MCF 10A (cell line): ENCODE results near the gene AVEN. TPM values are rescaled to one million over a fixed set of nuclear protein-coding genes. Genes with fewer than 3 reads are reported as not detected.
"Not testable (repeated sequence)": the region's sequence is repeated elsewhere in the genome, so short reads cannot be mapped to it uniquely, and the experiment has no call there.

ENCODE experiments used
- BruUV-seq: library from RNA; stranded (reverse); fragments of 400-500 nt; replicated peaks from 2 replicates; lab custom pipeline; 2021; lab: Mats Ljungman, UMichigan
- CTCF ChIA-PET: fragments of 300-600 bp; sonication (Branson Sonifier 250); formaldehyde crosslinking; extraction: SDS; loops from one replicate; lab custom pipeline; 2021; ENCODE audit warnings: antibody characterized with exemption, inconsistent platforms; lab: Yijun Ruan, JAX
- POLR2A ChIA-PET: fragments of 300-600, 350-650 bp; sonication (Branson Sonifier 250); formaldehyde crosslinking; extraction: SDS; loops from one replicate; lab custom pipeline; 2020; ENCODE audit warnings: antibody characterized with exemption, inconsistent platforms; lab: Yijun Ruan, JAX
- DNase-seq: peaks from one replicate; pipeline ENCODE4 v3.0.0-alpha.2; 2018; ENCODE audit not compliant: unreplicated experiment
- H3K27ac Mint-ChIP-seq: one replicate; pipeline ENCODE4 v1.8.0; 2022; ENCODE audit warnings: mild to moderate bottlenecking, low read depth, mixed read lengths; ENCODE audit not compliant: unreplicated experiment
- H3K27me3 Mint-ChIP-seq: one replicate; pipeline ENCODE4 v1.8.0; 2022; ENCODE audit warnings: mixed read lengths; ENCODE audit not compliant: insufficient read depth, unreplicated experiment
- H3K36me3 Mint-ChIP-seq: one replicate; pipeline ENCODE4 v1.8.0; 2022; ENCODE audit warnings: mild to moderate bottlenecking, moderate library complexity, mixed read lengths; ENCODE audit not compliant: insufficient read depth, unreplicated experiment
- H3K4me1 Mint-ChIP-seq: one replicate; pipeline ENCODE4 v1.8.0; 2022; ENCODE audit warnings: mixed read lengths; ENCODE audit not compliant: insufficient read depth, unreplicated experiment
- H3K4me3 Mint-ChIP-seq: one replicate; pipeline ENCODE4 v1.8.0; 2022; ENCODE audit warnings: mild to moderate bottlenecking, moderate library complexity, mixed read lengths; ENCODE audit not compliant: unreplicated experiment
- H3K9me3 Mint-ChIP-seq: one replicate; pipeline ENCODE4 v1.8.0; 2022; ENCODE audit warnings: mixed read lengths; ENCODE audit not compliant: unreplicated experiment
- intact Hi-C: fragments of 100-400 bp; cut with micrococcal nuclease; formaldehyde crosslinking; loops from 2 replicates; pipeline ENCODE4 v1.14.1; 2022
- total RNA-seq: library from RNA; stranded (reverse); gene quantifications from 2 replicates; pipeline ENCODE4 v1.2.3, GENCODE V29; 2022
- TF ChIP-seq, protein P1 (sequence below): fragments of 200-600 bp; IDR thresholded peaks from one replicate; pipeline ENCODE4 v1.8.0; 2022; ENCODE audit warnings: antibody characterized with exemption, mild to moderate bottlenecking; ENCODE audit not compliant: unreplicated experiment

Gene AVEN
- total RNA-seq, 1 experiment from 2014 or later: 42.4 TPM

- Mint-ChIP-seq H3K4me1 (no peaks in the 10 kb centered on the region), H3K36me3 (no peaks in the 10 kb centered on the region), H3K4me3 (no peak overlapping the region), H3K27ac (no peak overlapping the region), H3K27me3 (no peaks in the 10 kb centered on the region), H3K9me3 (no peaks in the 10 kb centered on the region)
- ChIA-PET POLR2A (no interaction called here), CTCF (interaction anchor here (0.6 kb wide), 1 partner anchor 61 kb away, joined by 3 read pairs; no protein-coding TSS in a partner anchor)
- intact Hi-C loops: no loop called here
- TF ChIP-seq, protein P1, sequence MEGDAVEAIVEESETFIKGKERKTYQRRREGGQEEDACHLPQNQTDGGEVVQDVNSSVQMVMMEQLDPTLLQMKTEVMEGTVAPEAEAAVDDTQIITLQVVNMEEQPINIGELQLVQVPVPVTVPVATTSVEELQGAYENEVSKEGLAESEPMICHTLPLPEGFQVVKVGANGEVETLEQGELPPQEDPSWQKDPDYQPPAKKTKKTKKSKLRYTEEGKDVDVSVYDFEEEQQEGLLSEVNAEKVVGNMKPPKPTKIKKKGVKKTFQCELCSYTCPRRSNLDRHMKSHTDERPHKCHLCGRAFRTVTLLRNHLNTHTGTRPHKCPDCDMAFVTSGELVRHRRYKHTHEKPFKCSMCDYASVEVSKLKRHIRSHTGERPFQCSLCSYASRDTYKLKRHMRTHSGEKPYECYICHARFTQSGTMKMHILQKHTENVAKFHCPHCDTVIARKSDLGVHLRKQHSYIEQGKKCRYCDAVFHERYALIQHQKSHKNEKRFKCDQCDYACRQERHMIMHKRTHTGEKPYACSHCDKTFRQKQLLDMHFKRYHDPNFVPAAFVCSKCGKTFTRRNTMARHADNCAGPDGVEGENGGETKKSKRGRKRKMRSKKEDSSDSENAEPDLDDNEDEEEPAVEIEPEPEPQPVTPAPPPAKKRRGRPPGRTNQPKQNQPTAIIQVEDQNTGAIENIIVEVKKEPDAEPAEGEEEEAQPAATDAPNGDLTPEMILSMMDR: no peak
- BruUV-seq: no TSS peak
- DNase-seq: no peak
Observed at GRCh38 chr15:33825453-33825852, 213.6 kb downstream of the AVEN start.

- Mint-ChIP-seq H3K27ac (no peak overlapping the region), H3K4me3 (no peak overlapping the region), H3K36me3 (no peaks in the 10 kb centered on the region), H3K4me1 (no peaks in the 10 kb centered on the region), H3K27me3 (no peaks in the 10 kb centered on the region), H3K9me3 (no peaks in the 10 kb centered on the region)
- POLR2A ChIA-PET: interaction anchor here (0.6 kb wide), 1 partner anchor 493 kb away, joined by 3 read pairs; no protein-coding TSS in a partner anchor
- no peak for DNase-seq
- no TSS peak for BruUV-seq
- intact Hi-C loops: no loop called here
- TF ChIP-seq, protein P1: no peak
- CTCF ChIA-PET: interaction anchor here (0.6 to 1.6 kb wide), 2 partner anchors 16 to 694 kb away, joined by 4 to 5 read pairs; no protein-coding TSS in a partner anchor
Observed at GRCh38 chr15:33823119-33823518, 215.9 kb downstream of the AVEN start.

DNA sequence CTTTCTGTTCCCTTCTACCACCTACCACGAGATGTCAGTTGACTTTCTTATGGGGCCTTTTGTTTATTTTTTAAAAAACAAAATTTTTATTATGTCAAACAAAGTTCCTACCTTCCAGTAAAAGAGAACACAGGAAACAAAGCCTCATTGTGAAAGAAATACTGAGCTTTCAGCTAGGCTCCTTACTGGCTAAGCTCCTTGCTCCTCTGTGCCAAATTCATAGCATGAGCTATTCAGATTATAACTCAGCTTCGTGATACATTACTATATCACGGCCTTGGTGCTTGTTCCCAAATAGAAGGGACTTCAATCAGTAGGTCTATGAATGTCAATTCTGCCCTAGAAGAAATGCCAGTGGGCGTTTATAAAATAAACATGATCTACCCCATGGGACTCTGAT lies 216.5 kb downstream of the AVEN start:
- TF ChIP-seq, protein P1: no peak
- CTCF ChIA-PET: interaction anchor here (1.6 kb wide), 1 partner anchor 16 kb away, joined by 5 read pairs; no protein-coding TSS in a partner anchor
- H3K4me1 Mint-ChIP-seq: no peaks in the 10 kb centered on the region
- no TSS peak for BruUV-seq
- H3K27me3 Mint-ChIP-seq: peaks cover 6% of the 10 kb centered on the region
- intact Hi-C loops: no loop called here
- H3K27ac Mint-ChIP-seq: no peak overlapping the region
- no peaks in the 10 kb centered on the region for H3K9me3 Mint-ChIP-seq
- H3K36me3 Mint-ChIP-seq: no peaks in the 10 kb centered on the region
- POLR2A ChIA-PET: interaction anchor here (0.6 kb wide), 1 partner anchor 24 kb away, joined by 3 read pairs; no protein-coding TSS in a partner anchor
- no peak overlapping the region for H3K4me3 Mint-ChIP-seq
- DNase-seq: no peak

GRCh38 chr15:33819499-33819898 lies 219.5 kb downstream of the AVEN start:
- H3K27me3 Mint-ChIP-seq: peaks cover 15% of the 10 kb centered on the region
- CTCF ChIA-PET, H3K4me1 Mint-ChIP-seq, BruUV-seq, H3K9me3 Mint-ChIP-seq, H3K36me3 Mint-ChIP-seq, DNase-seq, H3K4me3 Mint-ChIP-seq, POLR2A ChIA-PET, intact Hi-C loops, H3K27ac Mint-ChIP-seq: not testable (repeated sequence)

Other genes with a start within 250 kb of the AVEN start
- not detected in 2 replicates for gene CHRM5, start 70.7 kb downstream of the AVEN start, total RNA-seq
- gene EMC7, start 62.7 kb upstream of the AVEN start, total RNA-seq: 98.2 and 134 TPM in 2 replicates
- 2.4 and 2.6 TPM in 2 replicates for gene PGBD4, start 62.9 kb upstream of the AVEN start, total RNA-seq
- gene KATNBL1, start 170.9 kb upstream of the AVEN start, total RNA-seq: 38.2 and 47.6 TPM in 2 replicates
- 115 and 119 TPM in 2 replicates for gene EMC4, start 185.8 kb upstream of the AVEN start, total RNA-seq